ENCODE results near the gene LIAS.
A peak's percentile ranks its signal among the peaks of the same experiment; 100 is the strongest.

Gene LIAS

GRCh38 chr4:39526765-39527295, 68.0 kb downstream of the LIAS start:
- TF ChIP-seq CTCF (IDR thresholded peaks at IDR 0.05; ENCODE audit: borderline replicate concordance, control extremely low read depth, extremely low read depth, insufficient read depth, missing control alignments), result no peak
- peak; percentile 56 for DNase-seq (ENCODE audit: low spot score)
- in situ Hi-C loops (cut with MboI; ENCODE audit: low sequenced_read_pairs, unreplicated experiment), result no loop called here

GRCh38 chr4:39527296-39528060, 68.6 kb downstream of the LIAS start, which contains the start of gene UGDH:
Gene UGDH, minus strand, starts transcription at chr4:39527439. Its CDS starts 5,927 bp downstream, at chr4:39521512.
- no peak for TF ChIP-seq CTCF (IDR thresholded peaks at IDR 0.05; ENCODE audit: borderline replicate concordance, control extremely low read depth, extremely low read depth, insufficient read depth, missing control alignments)
- DNase-seq (ENCODE audit: low spot score), result peak; percentile 99
- in situ Hi-C loops (cut with MboI; ENCODE audit: low sequenced_read_pairs, unreplicated experiment), result no loop called here

- in situ Hi-C loops (cut with MboI; ENCODE audit: low sequenced_read_pairs, unreplicated experiment), result no loop called here
These were observed 69.2 kb downstream of the LIAS start for GRCh38 chr4:39528061-39528465.

More at GRCh38 chr4:39528061-39528465, 69.2 kb downstream of the LIAS start:
- no peak for TF ChIP-seq CTCF (IDR thresholded peaks at IDR 0.05; ENCODE audit: borderline replicate concordance, control extremely low read depth, extremely low read depth, insufficient read depth, missing control alignments)
- no peak for DNase-seq (ENCODE audit: low spot score)

Measured in GM13976 (cell line).